ENCODE data around the gene G3BP1. TPM values are rescaled to one million over a fixed set of nuclear protein-coding genes. Genes with fewer than 3 reads are reported as not detected.

G3BP1 gene
- total and polyA plus RNA-seq, 2 experiments from 2014 or later = 134 to 189 TPM

GRCh38 chr5:151812757-151813309 lies 41.1 kb downstream of the G3BP1 start:
- Histone ChIP-seq H3K4me2 (ENCODE audit: unreplicated experiment) (no peak overlapping the region), H3K36me3 (ENCODE audit: low read depth) (peaks cover 38% of the 10 kb centered on the region), H3K27ac (0 out of 2 replicates have a peak overlapping the region, but pooled peaks have one; percentile 37), H2AFZ (no peak overlapping the region), H3K4me3 (no peak overlapping the region), H3K79me2 (ENCODE audit: insufficient read depth) (peaks cover 61% of the 10 kb centered on the region), H4K20me1 (ENCODE audit: insufficient read depth) (peaks cover 11% of the 10 kb centered on the region; the same call in 1 of the 2 replicates), H3K9me2 (ENCODE audit: insufficient read depth) (no peaks in the 10 kb centered on the region), H3F3A (ENCODE audit: insufficient read depth) (peaks cover 25% of the 10 kb centered on the region), H3K4me1 (ENCODE audit: insufficient read depth) (peaks cover 34% of the 10 kb centered on the region), H3K9ac (no peak overlapping the region), H3K9me3 (ENCODE audit: low read depth) (no peaks in the 10 kb centered on the region), H3K27me3 (replicated peaks; ENCODE audit: insufficient read depth) (no peaks in the 10 kb centered on the region)
- in situ Hi-C loops (cut with MboI) = no loop called here
- WGBS, 2 experiments (ENCODE audit: low coverage in 1 of 2, low lambda C conversion rate in 2 of 2, missing lambda C conversion rate in 2 of 2) = 76 to 85% methylated on average over 2 of the region's 2 CpGs
- peak; percentile 42 for DNase-seq
- TF ChIP-seq EZH2 (IDR thresholded peaks at IDR 0.05; ENCODE audit: insufficient read depth, poor library complexity, severe bottlenecking) (no peak), EZH2phosphoT487 (IDR thresholded peaks at IDR 0.05; ENCODE audit: insufficient read depth, low read depth) (no peak)

DNA sequence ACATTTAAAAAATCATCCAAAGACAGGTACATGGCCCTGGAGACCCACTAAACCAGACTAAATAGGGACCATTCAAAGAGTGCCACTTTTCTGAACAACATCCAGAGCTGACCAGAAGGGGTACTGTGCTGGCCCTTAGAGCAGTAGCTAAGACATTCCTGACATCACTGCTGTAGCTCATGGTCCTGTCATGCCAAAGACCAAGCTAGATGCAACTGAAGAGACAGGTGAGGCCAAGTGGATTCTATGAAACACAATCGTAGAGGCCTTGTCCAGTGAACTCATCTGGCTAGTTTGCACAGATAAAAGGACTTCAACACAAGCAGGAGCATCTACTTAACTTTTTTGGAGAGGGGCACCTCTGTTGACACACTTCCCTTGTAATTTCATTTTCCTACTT lies 43.3 kb downstream of the G3BP1 start:
- H3K9ac ChIP-seq = no peak overlapping the region
- peaks cover 25% of the 10 kb centered on the region for H3K4me1 ChIP-seq (ENCODE audit: insufficient read depth)
- H3K79me2 ChIP-seq (ENCODE audit: insufficient read depth) = peaks cover 40% of the 10 kb centered on the region
- H4K20me1 ChIP-seq (ENCODE audit: insufficient read depth) = peaks cover 11% of the 10 kb centered on the region; the same call in 1 of the 2 replicates
- TF ChIP-seq EZH2 (IDR thresholded peaks at IDR 0.05; ENCODE audit: insufficient read depth, poor library complexity, severe bottlenecking) = no peak
- TF ChIP-seq EZH2phosphoT487 (IDR thresholded peaks at IDR 0.05; ENCODE audit: insufficient read depth, low read depth) = no peak
- H3K36me3 ChIP-seq (ENCODE audit: low read depth) = peaks cover 31% of the 10 kb centered on the region
- WGBS, 2 experiments (ENCODE audit: low coverage in 1 of 2, low lambda C conversion rate in 2 of 2, missing lambda C conversion rate in 2 of 2) = 55 to 88% methylated on average over 1 of the region's 1 CpG
- no peak overlapping the region for H3K4me3 ChIP-seq
- H3K9me2 ChIP-seq (ENCODE audit: insufficient read depth) = no peaks in the 10 kb centered on the region
- peaks cover 26% of the 10 kb centered on the region for H3F3A ChIP-seq (ENCODE audit: insufficient read depth)
- no peak overlapping the region for H3K4me2 ChIP-seq (ENCODE audit: unreplicated experiment)
- no peaks in the 10 kb centered on the region for H3K27me3 ChIP-seq (replicated peaks; ENCODE audit: insufficient read depth)
- no peak overlapping the region for H3K27ac ChIP-seq
- no peak for DNase-seq
- no peaks in the 10 kb centered on the region for H3K9me3 ChIP-seq (ENCODE audit: low read depth)
- in situ Hi-C loops (cut with MboI) = no loop called here
- H2AFZ ChIP-seq = no peak overlapping the region

GRCh38 chr5:151819830-151820229 lies 48.1 kb downstream of the G3BP1 start:
- H3K79me2 ChIP-seq (ENCODE audit: insufficient read depth) = peaks cover 6% of the 10 kb centered on the region
- H3K36me3 ChIP-seq (ENCODE audit: low read depth) = peaks cover 12% of the 10 kb centered on the region
- TF ChIP-seq EZH2phosphoT487 (IDR thresholded peaks at IDR 0.05; ENCODE audit: insufficient read depth, low read depth) (no peak), EZH2 (IDR thresholded peaks at IDR 0.05; ENCODE audit: insufficient read depth, poor library complexity, severe bottlenecking) (no peak)
- no peaks in the 10 kb centered on the region for H3K9me2 ChIP-seq (ENCODE audit: insufficient read depth)
- H3K9me3 ChIP-seq (ENCODE audit: low read depth) = no peaks in the 10 kb centered on the region
- no peak overlapping the region for H3K27ac ChIP-seq
- no peak for DNase-seq
- no peaks in the 10 kb centered on the region for H4K20me1 ChIP-seq (ENCODE audit: insufficient read depth)
- H3K9ac ChIP-seq = no peak overlapping the region
- no peaks in the 10 kb centered on the region for H3K4me1 ChIP-seq (ENCODE audit: insufficient read depth)
- H3K4me2 ChIP-seq (ENCODE audit: unreplicated experiment) = no peak overlapping the region
- H3K4me3 ChIP-seq = no peak overlapping the region
- no peak overlapping the region for H2AFZ ChIP-seq
- no peaks in the 10 kb centered on the region for H3K27me3 ChIP-seq (replicated peaks; ENCODE audit: insufficient read depth)
- in situ Hi-C loops (cut with MboI) = no loop called here
- H3F3A ChIP-seq (ENCODE audit: insufficient read depth) = peaks cover 11% of the 10 kb centered on the region; the same call in 1 of the 2 replicates

GRCh38 chr5:151820271-151820670 lies 48.5 kb downstream of the G3BP1 start:
- Histone ChIP-seq H3K4me3 (no peak overlapping the region), H4K20me1 (ENCODE audit: insufficient read depth) (no peaks in the 10 kb centered on the region), H3K4me1 (ENCODE audit: insufficient read depth) (no peaks in the 10 kb centered on the region), H2AFZ (no peak overlapping the region), H3K27ac (no peak overlapping the region), H3K36me3 (ENCODE audit: low read depth) (peaks cover 8% of the 10 kb centered on the region), H3K9me3 (ENCODE audit: low read depth) (no peaks in the 10 kb centered on the region), H3K9ac (no peak overlapping the region), H3K27me3 (replicated peaks; ENCODE audit: insufficient read depth) (no peaks in the 10 kb centered on the region), H3F3A (ENCODE audit: insufficient read depth) (peaks cover 12% of the 10 kb centered on the region; the same call in 1 of the 2 replicates), H3K9me2 (ENCODE audit: insufficient read depth) (no peaks in the 10 kb centered on the region), H3K4me2 (ENCODE audit: unreplicated experiment) (no peak overlapping the region), H3K79me2 (ENCODE audit: insufficient read depth) (peaks cover 5% of the 10 kb centered on the region)
- in situ Hi-C loops (cut with MboI) = no loop called here
- TF ChIP-seq EZH2phosphoT487 (IDR thresholded peaks at IDR 0.05; ENCODE audit: insufficient read depth, low read depth) (no peak), EZH2 (IDR thresholded peaks at IDR 0.05; ENCODE audit: insufficient read depth, poor library complexity, severe bottlenecking) (no peak)
- no peak for DNase-seq
- 70 to 81% methylated on average over 3 of the region's 3 CpGs for WGBS, 2 experiments (ENCODE audit: low coverage in 1 of 2, low lambda C conversion rate in 2 of 2, missing lambda C conversion rate in 2 of 2)

All from GM23248 (cell line).